ENCODE data around the gene MAP2K2. TPM values are rescaled to one million over a fixed set of nuclear protein-coding genes. Genes with fewer than 3 reads are reported as not detected.

The MAP2K2 gene
- polyA plus RNA-seq, 3 donors: 30.5 to 94.5 (median 40.2) TPM

- H3K4me1 Mint-ChIP-seq: peaks cover 58% of the 10 kb centered on the region
- H3K27me3 Mint-ChIP-seq (ENCODE audit: low read depth in 3 of 3): peaks cover 0 to 2% (median 1%) of the 10 kb centered on the region in 3 donors
- 28% methylated on average over 19 of the region's 23 CpGs for WGBS (ENCODE audit: insufficient coverage)
Observed at GRCh38 chr19:4061178-4061682, 62.7 kb downstream of the MAP2K2 start.

GRCh38 chr19:4060621-4061177 lies 63.2 kb downstream of the MAP2K2 start:
- intact Hi-C loops (cut with micrococcal nuclease): loop anchor here in 1 of 2 donors (5.0 kb wide), 1 partner anchor 53 kb away; the partner anchor contains the start of gene PIAS4
- H3K27me3 ChIP-seq (ENCODE audit: control insufficient read depth in 2 of 2, insufficient read depth in 2 of 2, low read length in 2 of 2): no peaks in the 10 kb centered on the region
- WGBS (ENCODE audit: insufficient coverage): 90% methylated on average over 13 of the region's 16 CpGs
- H3K36me3 Mint-ChIP-seq: peaks cover 24 to 36% of the 10 kb centered on the region in 2 donors
- peak overlapping the region; percentile 30 to 58 for H3K4me3 Mint-ChIP-seq
- no peak overlapping the region for H2AFZ ChIP-seq (ENCODE audit: insufficient read depth, low read depth, low read length, poor library complexity, severe bottlenecking)
- peak overlapping the region; percentile 97 for H3K27ac ChIP-seq (ENCODE audit: low read depth in 1 of 2, low read length in 2 of 2)
- peaks cover 64% of the 10 kb centered on the region for H4K20me1 ChIP-seq (ENCODE audit: insufficient read depth, low read length)
- H3K79me2 ChIP-seq (ENCODE audit: insufficient read depth, low read length): peaks cover 95% of the 10 kb centered on the region
- peaks cover 63% of the 10 kb centered on the region for H3K4me1 Mint-ChIP-seq
- peaks cover 0 to 2% (median 1%) of the 10 kb centered on the region in 3 donors for H3K27me3 Mint-ChIP-seq (ENCODE audit: low read depth in 3 of 3)
- no peak for TF ChIP-seq CTCF (IDR thresholded peaks at IDR 0.05)
- H3K4me2 ChIP-seq (replicated peaks; ENCODE audit: extremely low read depth, low read length, poor library complexity, severe bottlenecking): peak overlapping the region; percentile 89
- H3K27ac Mint-ChIP-seq: peak overlapping the region; percentile 93 to 100 (median 96)
- DNase-seq: no peak
- peaks cover 80 to 88% of the 10 kb centered on the region in 2 donors for H3K4me1 ChIP-seq (ENCODE audit: control insufficient read depth in 1 of 2, insufficient read depth in 2 of 2, low read length in 2 of 2)
- H3K9me3 Mint-ChIP-seq: no peaks in the 10 kb centered on the region
- peak overlapping the region; percentile 2 to 93 (median 35) for H3K4me3 ChIP-seq (replicated peaks in 1 of 3; ENCODE audit: low read depth in 2 of 3, low read length in 3 of 3)
- H3K9ac ChIP-seq (ENCODE audit: insufficient read depth, low read length, poor library complexity, severe bottlenecking): peak overlapping the region; percentile 82
- no peaks in the 10 kb centered on the region for H3K9me3 ChIP-seq (replicated peaks in 1 of 2; ENCODE audit: control insufficient read depth in 1 of 2, insufficient read depth in 1 of 2, low read length in 2 of 2)
- peaks cover 16 to 23% of the 10 kb centered on the region in 2 donors for H3K36me3 ChIP-seq (replicated peaks in 1 of 2; ENCODE audit: control insufficient read depth in 1 of 2, insufficient read depth in 2 of 2, low read length in 2 of 2)

More at GRCh38 chr19:4061178-4061682, 62.7 kb downstream of the MAP2K2 start:
- Histone ChIP-seq H3K4me2 (replicated peaks; ENCODE audit: extremely low read depth, low read length, poor library complexity, severe bottlenecking) (peak overlapping the region; percentile 89), H3K9me3 (replicated peaks in 1 of 2; ENCODE audit: control insufficient read depth in 1 of 2, insufficient read depth in 1 of 2, low read length in 2 of 2) (no peaks in the 10 kb centered on the region), H3K79me2 (ENCODE audit: insufficient read depth, low read length) (peaks cover 92% of the 10 kb centered on the region), H3K4me3 (replicated peaks in 1 of 3; ENCODE audit: low read depth in 2 of 3, low read length in 3 of 3) (peak overlapping the region; percentile 5 to 93 (median 35)), H3K9ac (ENCODE audit: insufficient read depth, low read length, poor library complexity, severe bottlenecking) (peak overlapping the region; percentile 82), H3K36me3 (replicated peaks in 1 of 2; ENCODE audit: control insufficient read depth in 1 of 2, insufficient read depth in 2 of 2, low read length in 2 of 2) (peaks cover 12 to 18% of the 10 kb centered on the region in 2 donors), H4K20me1 (ENCODE audit: insufficient read depth, low read length) (peaks cover 59% of the 10 kb centered on the region), H3K4me1 (ENCODE audit: control insufficient read depth in 1 of 2, insufficient read depth in 2 of 2, low read length in 2 of 2) (peaks cover 75 to 83% of the 10 kb centered on the region in 2 donors), H3K27ac (ENCODE audit: low read depth in 1 of 2, low read length in 2 of 2) (peak overlapping the region; percentile 97), H2AFZ (ENCODE audit: insufficient read depth, low read depth, low read length, poor library complexity, severe bottlenecking) (no peak overlapping the region), H3K27me3 (ENCODE audit: control insufficient read depth in 2 of 2, insufficient read depth in 2 of 2, low read length in 2 of 2) (no peaks in the 10 kb centered on the region)
- peak overlapping the region; percentile 87 to 100 (median 96) for H3K27ac Mint-ChIP-seq
- DNase-seq: peak in 2 of 3 donors; percentile 54 to 61
- peak overlapping the region; percentile 58 to 73 for H3K4me3 Mint-ChIP-seq
- no peak for TF ChIP-seq CTCF (IDR thresholded peaks at IDR 0.05)
- H3K36me3 Mint-ChIP-seq: peaks cover 18 to 31% of the 10 kb centered on the region in 2 donors
- no peaks in the 10 kb centered on the region for H3K9me3 Mint-ChIP-seq
- intact Hi-C loops (cut with micrococcal nuclease): loop anchor here in 1 of 2 donors (5.0 kb wide), 1 partner anchor 54 kb away; the partner anchor contains the start of gene PIAS4

Data from CD14-positive monocyte (primary cell).